ENCODE measurements around the gene TNS1. TPM values are rescaled to one million over a fixed set of nuclear protein-coding genes. Genes with fewer than 3 reads are reported as not detected.

Gene TNS1
- total and polyA plus RNA-seq, 10 of the 15 experiments (the other 5 are each of a cell fraction or from before 2014, with no cell fraction given): 0.05 to 0.44 TPM; not detected in 8

DNA sequence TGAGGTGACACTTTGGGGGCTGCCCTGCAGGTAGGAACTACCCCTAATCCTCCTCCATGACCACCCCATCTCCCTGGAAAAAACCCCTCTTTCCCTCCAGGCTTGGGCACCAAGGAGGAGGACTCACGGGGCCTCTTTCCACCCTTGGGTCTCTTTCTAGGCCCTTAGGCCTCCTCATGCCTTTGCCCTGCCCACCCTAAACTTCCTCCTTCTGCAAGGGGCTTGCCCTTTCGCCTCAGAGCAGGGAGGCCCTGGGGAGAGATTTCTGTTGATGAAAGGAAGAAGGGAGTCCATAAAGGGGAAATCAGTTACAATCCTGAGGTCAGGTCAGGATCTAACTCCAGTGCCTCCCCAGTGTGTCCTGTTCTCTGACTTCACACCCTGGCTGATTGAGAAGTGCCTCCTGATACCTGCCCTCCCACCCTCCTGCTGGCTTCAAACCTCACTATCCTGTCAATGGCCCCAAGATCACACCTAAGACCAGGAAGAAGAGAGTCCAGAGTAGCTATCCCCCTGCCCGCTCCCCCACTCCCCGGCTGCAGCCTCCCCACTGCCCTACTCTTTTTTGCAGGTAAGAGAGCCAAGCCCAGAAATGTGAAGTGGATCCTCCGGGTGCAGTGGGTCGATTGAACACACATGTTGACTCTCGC lies 16.7 kb upstream of the TNS1 start:
- no peak for DNase-seq (ENCODE audit: low read depth, low spot score)
- WGBS (ENCODE audit: insufficient coverage, insufficient replicate concordance, low lambda C conversion rate, missing lambda C conversion rate): 35% methylated on average over 7 of the region's 7 CpGs
- ATAC-seq: no peak
- Histone ChIP-seq H3K4me1 (ENCODE audit: control insufficient read depth, insufficient read depth, low read length) (no peaks in the 10 kb centered on the region), H3K9ac (ENCODE audit: control insufficient read depth, insufficient read depth, low read length) (no peak overlapping the region), H3K9me3 (replicated peaks; ENCODE audit: control insufficient read depth, insufficient read depth, low read length) (no peaks in the 10 kb centered on the region), H3K4me2 (ENCODE audit: control insufficient read depth, insufficient read depth) (no peak overlapping the region), H2AFZ (ENCODE audit: control insufficient read depth, low read depth, low read length) (no peak overlapping the region), H3K27me3 (replicated peaks in 1 of 2; ENCODE audit: control insufficient read depth in 2 of 2, insufficient read depth in 2 of 2, low read length in 1 of 2) (no peaks in the 10 kb centered on the region), H3K4me3 (no peak overlapping the region), H4K20me1 (ENCODE audit: control insufficient read depth, insufficient read depth) (no peaks in the 10 kb centered on the region), H3K79me2 (ENCODE audit: control insufficient read depth, insufficient read depth, low read length) (no peaks in the 10 kb centered on the region), H3K27ac (ENCODE audit: control insufficient read depth, insufficient read depth) (no peak overlapping the region), H3K36me3 (ENCODE audit: control insufficient read depth in 2 of 2, insufficient read depth in 2 of 2, low read length in 1 of 2) (no peaks in the 10 kb centered on the region)
- ChIA-PET RAD21 (ENCODE audit: unreplicated experiment) (no interaction called here), SMC1A (ENCODE audit: uncharacterized antibody, unreplicated experiment) (interaction anchor here (0.7 kb wide), 1 partner anchor 20 kb away, joined by 3 read pairs; no protein-coding TSS in a partner anchor), CTCF (no interaction called here), POLR2A (no interaction called here)
- intact Hi-C loops (cut with micrococcal nuclease; ENCODE audit: unreplicated experiment) (no loop called here), in situ Hi-C loops (cut with MboI) (no loop called here)
- TF ChIP-seq IKZF1 (conservative IDR thresholded peaks at IDR 0.05) (no peak), BHLHE40 (IDR thresholded peaks at IDR 0.05; ENCODE audit: borderline replicate concordance in 1 of 2, low read depth in 2 of 2, low read length in 1 of 2) (no peak), DPF2 (IDR thresholded peaks at IDR 0.05) (no peak), BCL11A (IDR thresholded peaks at IDR 0.05; ENCODE audit: low read depth, low read length) (no peak), ZSCAN29 (IDR thresholded peaks at IDR 0.05) (no peak), CHD4 (IDR thresholded peaks at IDR 0.05) (no peak), PML (IDR thresholded peaks at IDR 0.05; ENCODE audit: low read length) (no peak), FOS (IDR thresholded peaks at IDR 0.05; ENCODE audit: borderline replicate concordance, extremely low read depth, insufficient read length) (no peak), BRCA1 (IDR thresholded peaks at IDR 0.05; ENCODE audit: low read depth, low read length) (no peak), POU2F2 (IDR thresholded peaks at IDR 0.05; ENCODE audit: borderline replicate concordance, low read depth, low read length) (no peak), CBX5 (IDR thresholded peaks at IDR 0.05; ENCODE audit: low read depth) (no peak), NKRF (conservative IDR thresholded peaks at IDR 0.05) (no peak), LARP7 (IDR thresholded peaks at IDR 0.05) (no peak), ZNF622 (IDR thresholded peaks at IDR 0.05) (no peak), EZH2 (IDR thresholded peaks at IDR 0.05; ENCODE audit: borderline replicate concordance, control insufficient read depth, low read depth, low read length) (no peak), ELK1 (IDR thresholded peaks at IDR 0.05; ENCODE audit: low read depth, low read length) (no peak), SRF (IDR thresholded peaks at IDR 0.05; ENCODE audit: low read depth in 2 of 2, low read length in 2 of 2) (no peak), NFYB (IDR thresholded peaks at IDR 0.05; ENCODE audit: insufficient read depth, low read depth, low read length) (no peak), JUND (IDR thresholded peaks at IDR 0.05; ENCODE audit: low read depth, low read length) (no peak)
- TF ChIP-seq, protein P1, sequence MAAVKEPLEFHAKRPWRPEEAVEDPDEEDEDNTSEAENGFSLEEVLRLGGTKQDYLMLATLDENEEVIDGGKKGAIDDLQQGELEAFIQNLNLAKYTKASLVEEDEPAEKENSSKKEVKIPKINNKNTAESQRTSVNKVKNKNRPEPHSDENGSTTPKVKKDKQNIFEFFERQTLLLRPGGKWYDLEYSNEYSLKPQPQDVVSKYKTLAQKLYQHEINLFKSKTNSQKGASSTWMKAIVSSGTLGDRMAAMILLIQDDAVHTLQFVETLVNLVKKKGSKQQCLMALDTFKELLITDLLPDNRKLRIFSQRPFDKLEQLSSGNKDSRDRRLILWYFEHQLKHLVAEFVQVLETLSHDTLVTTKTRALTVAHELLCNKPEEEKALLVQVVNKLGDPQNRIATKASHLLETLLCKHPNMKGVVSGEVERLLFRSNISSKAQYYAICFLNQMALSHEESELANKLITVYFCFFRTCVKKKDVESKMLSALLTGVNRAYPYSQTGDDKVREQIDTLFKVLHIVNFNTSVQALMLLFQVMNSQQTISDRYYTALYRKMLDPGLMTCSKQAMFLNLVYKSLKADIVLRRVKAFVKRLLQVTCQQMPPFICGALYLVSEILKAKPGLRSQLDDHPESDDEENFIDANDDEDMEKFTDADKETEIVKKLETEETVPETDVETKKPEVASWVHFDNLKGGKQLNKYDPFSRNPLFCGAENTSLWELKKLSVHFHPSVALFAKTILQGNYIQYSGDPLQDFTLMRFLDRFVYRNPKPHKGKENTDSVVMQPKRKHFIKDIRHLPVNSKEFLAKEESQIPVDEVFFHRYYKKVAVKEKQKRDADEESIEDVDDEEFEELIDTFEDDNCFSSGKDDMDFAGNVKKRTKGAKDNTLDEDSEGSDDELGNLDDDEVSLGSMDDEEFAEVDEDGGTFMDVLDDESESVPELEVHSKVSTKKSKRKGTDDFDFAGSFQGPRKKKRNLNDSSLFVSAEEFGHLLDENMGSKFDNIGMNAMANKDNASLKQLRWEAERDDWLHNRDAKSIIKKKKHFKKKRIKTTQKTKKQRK (IDR thresholded peaks at IDR 0.05; ENCODE audit: low read depth, low read length): no peak
- FAIRE-seq: no peak
- no TSS peak for BruUV-seq (replicated peaks)
